Choroid plexus epithelial cell (primary cell): Measurements from ENCODE around the gene ANTXR1.
A peak's percentile ranks its signal among the peaks of the same experiment; 100 is the strongest.

Experiments used
- DNase-seq: peaks from one replicate; pipeline ENCODE4 v3.0.0-alpha.2; 2010; ENCODE audit warnings: low read depth
- H3K4me3 ChIP-seq: 2 replicates; pipeline ENCODE4 v1.5.1; 2011; ENCODE audit warnings: low read depth, mild to moderate bottlenecking, control low read depth, low read length, moderate library complexity
- CTCF ChIP-seq: conservative IDR thresholded peaks from 2 replicates; pipeline ENCODE4 v1.5.1; 2011; ENCODE audit warnings: low read depth, mild to moderate bottlenecking, control low read depth, inconsistent platforms, low read length, moderate library complexity

The ANTXR1 gene

GRCh38 chr2:69298261-69298660 lies 285.3 kb downstream of the ANTXR1 start:
- peak; percentile 95 for DNase-seq
- TF ChIP-seq CTCF, result no peak
- no peak overlapping the region for H3K4me3 ChIP-seq

GRCh38 chr2:69298862-69299261 lies 285.9 kb downstream of the ANTXR1 start:
- no peak overlapping the region for H3K4me3 ChIP-seq
- no peak for TF ChIP-seq CTCF
- peak; percentile 80 for DNase-seq
